MCF 10A (cell line): ENCODE results near the gene BCAS2. TPM values are rescaled to one million over a fixed set of nuclear protein-coding genes. Genes with fewer than 3 reads are reported as not detected.

Experiments used
- BruUV-seq: library from RNA; stranded (reverse); fragments of 400-500 nt; replicated peaks from 2 replicates; lab custom pipeline; 2021; lab: Mats Ljungman, UMichigan
- CTCF ChIA-PET: fragments of 300-600 bp; sonication (Branson Sonifier 250); formaldehyde crosslinking; extraction: SDS; loops from one replicate; lab custom pipeline; 2021; ENCODE audit warnings: antibody characterized with exemption, inconsistent platforms; lab: Yijun Ruan, JAX
- POLR2A ChIA-PET: fragments of 300-600, 350-650 bp; sonication (Branson Sonifier 250); formaldehyde crosslinking; extraction: SDS; loops from one replicate; lab custom pipeline; 2020; ENCODE audit warnings: antibody characterized with exemption, inconsistent platforms; lab: Yijun Ruan, JAX
- DNase-seq: peaks from one replicate; pipeline ENCODE4 v3.0.0-alpha.2; 2018; ENCODE audit not compliant: unreplicated experiment
- H3K27ac Mint-ChIP-seq: one replicate; pipeline ENCODE4 v1.8.0; 2022; ENCODE audit warnings: mild to moderate bottlenecking, low read depth, mixed read lengths; ENCODE audit not compliant: unreplicated experiment
- H3K27me3 Mint-ChIP-seq: one replicate; pipeline ENCODE4 v1.8.0; 2022; ENCODE audit warnings: mixed read lengths; ENCODE audit not compliant: insufficient read depth, unreplicated experiment
- H3K36me3 Mint-ChIP-seq: one replicate; pipeline ENCODE4 v1.8.0; 2022; ENCODE audit warnings: mild to moderate bottlenecking, moderate library complexity, mixed read lengths; ENCODE audit not compliant: insufficient read depth, unreplicated experiment
- H3K4me1 Mint-ChIP-seq: one replicate; pipeline ENCODE4 v1.8.0; 2022; ENCODE audit warnings: mixed read lengths; ENCODE audit not compliant: insufficient read depth, unreplicated experiment
- H3K4me3 Mint-ChIP-seq: one replicate; pipeline ENCODE4 v1.8.0; 2022; ENCODE audit warnings: mild to moderate bottlenecking, moderate library complexity, mixed read lengths; ENCODE audit not compliant: unreplicated experiment
- H3K9me3 Mint-ChIP-seq: one replicate; pipeline ENCODE4 v1.8.0; 2022; ENCODE audit warnings: mixed read lengths; ENCODE audit not compliant: unreplicated experiment
- CTCF ChIP-seq: fragments of 200-600 bp; IDR thresholded peaks from one replicate; pipeline ENCODE4 v1.8.0; 2022; ENCODE audit warnings: antibody characterized with exemption, mild to moderate bottlenecking; ENCODE audit not compliant: unreplicated experiment
- intact Hi-C: fragments of 100-400 bp; cut with micrococcal nuclease; formaldehyde crosslinking; loops from 2 replicates; pipeline ENCODE4 v1.14.1; 2022
- total RNA-seq: library from RNA; stranded (reverse); gene quantifications from 2 replicates; pipeline ENCODE4 v1.2.3, GENCODE V29; 2022

Gene BCAS2
- total RNA-seq, 1 experiment from 2014 or later, result 85.4 TPM

GRCh38 chr1:114540272-114540671 is 41.1 kb downstream of the BCAS2 start:
- CTCF ChIA-PET, result no interaction called here
- TF ChIP-seq CTCF, result no peak
- no TSS peak for BruUV-seq
- no peaks in the 10 kb centered on the region for H3K36me3 Mint-ChIP-seq
- intact Hi-C loops, result no loop called here
- no peak overlapping the region for H3K27ac Mint-ChIP-seq
- POLR2A ChIA-PET, result interaction anchor here (1.0 kb wide), 1 partner anchor 30 kb away, joined by 3 read pairs; the partner anchor contains the start of gene TRIM33
- H3K4me3 Mint-ChIP-seq, result no peak overlapping the region
- no peaks in the 10 kb centered on the region for H3K9me3 Mint-ChIP-seq
- H3K27me3 Mint-ChIP-seq, result no peaks in the 10 kb centered on the region
- no peaks in the 10 kb centered on the region for H3K4me1 Mint-ChIP-seq
- DNase-seq, result no peak

GRCh38 chr1:114536043-114536442 is 45.4 kb downstream of the BCAS2 start:
- no peak for TF ChIP-seq CTCF
- CTCF ChIA-PET, result interaction anchor here (0.7 kb wide), 1 partner anchor 19 kb away, joined by 4 read pairs; no protein-coding TSS in a partner anchor
- H3K36me3 Mint-ChIP-seq, result no peaks in the 10 kb centered on the region
- no peaks in the 10 kb centered on the region for H3K9me3 Mint-ChIP-seq
- no TSS peak for BruUV-seq
- no peak for DNase-seq
- no peaks in the 10 kb centered on the region for H3K4me1 Mint-ChIP-seq
- H3K27me3 Mint-ChIP-seq, result no peaks in the 10 kb centered on the region
- no peak overlapping the region for H3K4me3 Mint-ChIP-seq
- no peak overlapping the region for H3K27ac Mint-ChIP-seq
- POLR2A ChIA-PET, result interaction anchor here (0.6 to 1.4 kb wide), 2 partner anchors 11 to 387 kb away, joined by 3 to 4 read pairs; no protein-coding TSS in a partner anchor
- intact Hi-C loops, result no loop called here

- intact Hi-C loops, result no loop called here
- ChIA-PET CTCF (interaction anchor here (0.6 to 0.8 kb wide), 5 partner anchors 18 to 527 kb away, joined by 3 to 4 read pairs (median 3); no protein-coding TSS in a partner anchor), POLR2A (interaction anchor here (1.4 kb wide), 1 partner anchor 10 kb away, joined by 4 read pairs; no protein-coding TSS in a partner anchor)
- H3K4me3 Mint-ChIP-seq, result no peak overlapping the region
- DNase-seq, result no peak
- H3K27ac Mint-ChIP-seq, result no peak overlapping the region
- H3K36me3 Mint-ChIP-seq, result no peaks in the 10 kb centered on the region
- BruUV-seq, result no TSS peak
- H3K9me3 Mint-ChIP-seq, result no peaks in the 10 kb centered on the region
- no peaks in the 10 kb centered on the region for H3K4me1 Mint-ChIP-seq
- no peaks in the 10 kb centered on the region for H3K27me3 Mint-ChIP-seq
- TF ChIP-seq CTCF, result no peak
Observed at GRCh38 chr1:114535401-114535800, 46.0 kb downstream of the BCAS2 start.

- intact Hi-C loops, result no loop called here
- POLR2A ChIA-PET, result no interaction called here
- Mint-ChIP-seq H3K27me3 (no peaks in the 10 kb centered on the region), H3K4me3 (no peak overlapping the region), H3K9me3 (no peaks in the 10 kb centered on the region), H3K36me3 (no peaks in the 10 kb centered on the region), H3K4me1 (no peaks in the 10 kb centered on the region), H3K27ac (no peak overlapping the region)
- no TSS peak for BruUV-seq
- CTCF ChIA-PET, result interaction anchor here (1.0 kb wide), 1 partner anchor 19 kb away, joined by 3 read pairs; no protein-coding TSS in a partner anchor
- TF ChIP-seq CTCF, result no peak
- no peak for DNase-seq
Observed at GRCh38 chr1:114531094-114531493, 50.3 kb downstream of the BCAS2 start.
